ENCODE results near the gene SYT9. TPM values are rescaled to one million over a fixed set of nuclear protein-coding genes. Genes with fewer than 3 reads are reported as not detected.

SYT9 gene
- total and polyA plus RNA-seq, 2 donors (not counting 1 experiment from before 2014, with no cell fraction given) = not detected

GRCh38 chr11:7222619-7223018, 29.1 kb upstream of the SYT9 start:
- ChIA-PET POLR2A (no interaction called here), CTCF (no interaction called here)
- Histone ChIP-seq H3K79me2 (ENCODE audit: control insufficient read depth, insufficient read depth, low read length) (no peaks in the 10 kb centered on the region), H3K27ac (ENCODE audit: low read length in 2 of 2) (no peak overlapping the region), H3K4me3 (ENCODE audit: control extremely low read depth in 1 of 5, extremely low read depth in 1 of 5, insufficient read depth in 1 of 5, low read depth in 2 of 5, low read length in 4 of 5) (no peak overlapping the region), H3K36me3 (replicated peaks in 1 of 2; ENCODE audit: control extremely low read depth in 1 of 2, control insufficient read depth in 1 of 2, extremely low read depth in 1 of 2, insufficient read depth in 2 of 2, low read length in 1 of 2) (no peaks in the 10 kb centered on the region), H2AFZ (ENCODE audit: insufficient read depth, low read depth, low read length, poor library complexity, severe bottlenecking) (no peak overlapping the region), H3K4me2 (replicated peaks; ENCODE audit: low read depth, low read length, poor library complexity, severe bottlenecking) (no peak overlapping the region), H3K9ac (ENCODE audit: low read length) (no peak overlapping the region), H3K27me3 (replicated peaks in 1 of 4; ENCODE audit: control extremely low read depth in 1 of 4, control insufficient read depth in 3 of 4, insufficient read depth in 4 of 4, low read length in 3 of 4) (peaks cover 0 to 4% (median 0%) of the 10 kb centered on the region in 4 experiments), H4K20me1 (ENCODE audit: control insufficient read depth, insufficient read depth, low read length, poor library complexity, severe bottlenecking) (no peaks in the 10 kb centered on the region), H3K9me3 (ENCODE audit: control extremely low read depth in 1 of 3, control insufficient read depth in 2 of 3, insufficient read depth in 1 of 3, low read length in 2 of 3) (no peaks in the 10 kb centered on the region), H3K4me1 (ENCODE audit: control insufficient read depth in 2 of 2, insufficient read depth in 2 of 2, low read length in 2 of 2) (no peaks in the 10 kb centered on the region)
- Mint-ChIP-seq H3K9me3 (ENCODE audit: insufficient read depth) (no peaks in the 10 kb centered on the region), H3K4me1 (no peaks in the 10 kb centered on the region), H3K27ac (no peak overlapping the region), H3K27me3 (peaks cover 34% of the 10 kb centered on the region), H3K4me3 (no peak overlapping the region)
- intact Hi-C loops (cut with micrococcal nuclease) = no loop called here
- ATAC-seq (ENCODE audit: low read depth) (no peak), DNase-seq (no peak)
- no peak for TF ChIP-seq EZH2 (IDR thresholded peaks at IDR 0.05; ENCODE audit: borderline replicate concordance, insufficient read depth, low read depth, low read length, poor library complexity, severe bottlenecking)
- TF ChIP-seq, protein P1, sequence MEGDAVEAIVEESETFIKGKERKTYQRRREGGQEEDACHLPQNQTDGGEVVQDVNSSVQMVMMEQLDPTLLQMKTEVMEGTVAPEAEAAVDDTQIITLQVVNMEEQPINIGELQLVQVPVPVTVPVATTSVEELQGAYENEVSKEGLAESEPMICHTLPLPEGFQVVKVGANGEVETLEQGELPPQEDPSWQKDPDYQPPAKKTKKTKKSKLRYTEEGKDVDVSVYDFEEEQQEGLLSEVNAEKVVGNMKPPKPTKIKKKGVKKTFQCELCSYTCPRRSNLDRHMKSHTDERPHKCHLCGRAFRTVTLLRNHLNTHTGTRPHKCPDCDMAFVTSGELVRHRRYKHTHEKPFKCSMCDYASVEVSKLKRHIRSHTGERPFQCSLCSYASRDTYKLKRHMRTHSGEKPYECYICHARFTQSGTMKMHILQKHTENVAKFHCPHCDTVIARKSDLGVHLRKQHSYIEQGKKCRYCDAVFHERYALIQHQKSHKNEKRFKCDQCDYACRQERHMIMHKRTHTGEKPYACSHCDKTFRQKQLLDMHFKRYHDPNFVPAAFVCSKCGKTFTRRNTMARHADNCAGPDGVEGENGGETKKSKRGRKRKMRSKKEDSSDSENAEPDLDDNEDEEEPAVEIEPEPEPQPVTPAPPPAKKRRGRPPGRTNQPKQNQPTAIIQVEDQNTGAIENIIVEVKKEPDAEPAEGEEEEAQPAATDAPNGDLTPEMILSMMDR (IDR thresholded peaks at IDR 0.05) = no peak
- WGBS (ENCODE audit: insufficient coverage) = no CpG with 5 or more reads among the region's 4 CpGs

- intact Hi-C loops (cut with micrococcal nuclease) = no loop called here
- no peak overlapping the region for H3K27ac Mint-ChIP-seq
- WGBS (ENCODE audit: insufficient coverage) = 91% methylated on average over 3 of the region's 5 CpGs
- H3K9ac ChIP-seq (ENCODE audit: low read length) = no peak overlapping the region
- H3K4me3 ChIP-seq (ENCODE audit: control extremely low read depth in 1 of 5, extremely low read depth in 1 of 5, insufficient read depth in 1 of 5, low read depth in 2 of 5, low read length in 4 of 5) = no peak overlapping the region
- no peak overlapping the region for H2AFZ ChIP-seq (ENCODE audit: insufficient read depth, low read depth, low read length, poor library complexity, severe bottlenecking)
- ATAC-seq (ENCODE audit: low read depth) = no peak
- no peaks in the 10 kb centered on the region for H3K4me1 Mint-ChIP-seq
- H3K27ac ChIP-seq (ENCODE audit: low read length in 2 of 2) = no peak overlapping the region
- no peaks in the 10 kb centered on the region for H4K20me1 ChIP-seq (ENCODE audit: control insufficient read depth, insufficient read depth, low read length, poor library complexity, severe bottlenecking)
- POLR2A ChIA-PET = no interaction called here
- H3K4me1 ChIP-seq (ENCODE audit: control insufficient read depth in 2 of 2, insufficient read depth in 2 of 2, low read length in 2 of 2) = no peaks in the 10 kb centered on the region
- TF ChIP-seq EZH2 (IDR thresholded peaks at IDR 0.05; ENCODE audit: borderline replicate concordance, insufficient read depth, low read depth, low read length, poor library complexity, severe bottlenecking) = no peak
- TF ChIP-seq, protein P1 (IDR thresholded peaks at IDR 0.05) = no peak
- H3K4me3 Mint-ChIP-seq = no peak overlapping the region
- H3K4me2 ChIP-seq (replicated peaks; ENCODE audit: low read depth, low read length, poor library complexity, severe bottlenecking) = no peak overlapping the region
- H3K27me3 ChIP-seq (replicated peaks in 1 of 4; ENCODE audit: control extremely low read depth in 1 of 4, control insufficient read depth in 3 of 4, insufficient read depth in 4 of 4, low read length in 3 of 4) = peaks cover 0 to 12% (median 9%) of the 10 kb centered on the region in 4 experiments
- H3K27me3 Mint-ChIP-seq = peaks cover 32% of the 10 kb centered on the region
- CTCF ChIA-PET = no interaction called here
- DNase-seq = no peak
- H3K9me3 ChIP-seq (ENCODE audit: control extremely low read depth in 1 of 3, control insufficient read depth in 2 of 3, insufficient read depth in 1 of 3, low read length in 2 of 3) = no peaks in the 10 kb centered on the region
- no peaks in the 10 kb centered on the region for H3K9me3 Mint-ChIP-seq (ENCODE audit: insufficient read depth)
- H3K36me3 ChIP-seq (replicated peaks in 1 of 2; ENCODE audit: control extremely low read depth in 1 of 2, control insufficient read depth in 1 of 2, extremely low read depth in 1 of 2, insufficient read depth in 2 of 2, low read length in 1 of 2) = no peaks in the 10 kb centered on the region
- no peaks in the 10 kb centered on the region for H3K79me2 ChIP-seq (ENCODE audit: control insufficient read depth, insufficient read depth, low read length)
Observed at GRCh38 chr11:7239877-7240276, 11.8 kb upstream of the SYT9 start.

All from B cell (primary cell).